HEK293 (cell line): ENCODE data around the gene MOB4.

ENCODE experiments used
- AEBP2 ChIP-seq: fragments of 450-650 bp; formaldehyde crosslinking; IDR thresholded peaks from 2 replicates; pipeline ENCODE4 v1.5.1; 2016; ENCODE audit warnings: missing biosample characterization, missing genetic modification characterization, borderline replicate concordance
- BCL11B ChIP-seq: fragments of 450-650 bp; formaldehyde crosslinking; IDR thresholded peaks from 2 replicates; pipeline ENCODE4 v1.5.1; 2016; ENCODE audit warnings: low read depth, missing biosample characterization, missing genetic modification characterization
- FEZF1 ChIP-seq: fragments of 450-650 bp; formaldehyde crosslinking; IDR thresholded peaks from 2 replicates; pipeline ENCODE4 v1.5.1; 2016; ENCODE audit warnings: missing biosample characterization, missing genetic modification characterization
- GLI4 ChIP-seq: fragments of 450-650 bp; formaldehyde crosslinking; IDR thresholded peaks from 2 replicates; pipeline ENCODE4 v1.5.1; 2016; ENCODE audit warnings: missing biosample characterization, missing genetic modification characterization
- HOXC10 ChIP-seq: sonication (generic); formaldehyde crosslinking; IDR thresholded peaks from 2 replicates; pipeline ENCODE4 v1.8.1; 2023; ENCODE audit warnings: mild to moderate bottlenecking, missing genetic modification reagents
- MEIS1 ChIP-seq: sonication (generic); formaldehyde crosslinking; IDR thresholded peaks from 2 replicates; pipeline ENCODE4 v1.8.1; 2022; ENCODE audit warnings: missing genetic modification reagents, mild to moderate bottlenecking, borderline replicate concordance
- PATZ1 ChIP-seq: fragments of 450-650 bp; formaldehyde crosslinking; IDR thresholded peaks from 2 replicates; pipeline ENCODE4 v1.5.1; 2016; ENCODE audit warnings: missing biosample characterization, missing genetic modification characterization
- ZBTB10 ChIP-seq: fragments of 450-650 bp; formaldehyde crosslinking; IDR thresholded peaks from 2 replicates; pipeline ENCODE4 v1.5.1; 2016; ENCODE audit warnings: missing biosample characterization, missing genetic modification characterization
- ZFHX2 ChIP-seq: fragments of 450-650 bp; formaldehyde crosslinking; conservative IDR thresholded peaks from 2 replicates; pipeline ENCODE4 v1.5.1; 2016; ENCODE audit warnings: missing biosample characterization, missing genetic modification characterization
- ZFP41 ChIP-seq: fragments of 450-650 bp; formaldehyde crosslinking; IDR thresholded peaks from 2 replicates; pipeline ENCODE4 v1.5.1; 2016; ENCODE audit warnings: missing biosample characterization, missing genetic modification characterization, borderline replicate concordance
- ZNF157 ChIP-seq: fragments of 450-650 bp; formaldehyde crosslinking; IDR thresholded peaks from 2 replicates; pipeline ENCODE4 v1.5.1; 2016; ENCODE audit warnings: missing biosample characterization, missing genetic modification characterization
- ZNF26 ChIP-seq: fragments of 450-650 bp; formaldehyde crosslinking; IDR thresholded peaks from 2 replicates; pipeline ENCODE4 v1.5.1; 2016; ENCODE audit warnings: missing biosample characterization, missing genetic modification characterization
- ZNF302 ChIP-seq: fragments of 450-650 bp; formaldehyde crosslinking; IDR thresholded peaks from 2 replicates; pipeline ENCODE4 v1.5.1; 2016; ENCODE audit warnings: missing biosample characterization, missing genetic modification characterization, low read depth
- ZNF311 ChIP-seq: fragments of 450-650 bp; formaldehyde crosslinking; IDR thresholded peaks from 2 replicates; pipeline ENCODE4 v1.5.1; 2017; ENCODE audit warnings: missing biosample characterization, missing genetic modification characterization, borderline replicate concordance
- ZNF670 ChIP-seq: fragments of 450-650 bp; formaldehyde crosslinking; IDR thresholded peaks from 2 replicates; pipeline ENCODE4 v1.5.1; 2016; ENCODE audit warnings: missing biosample characterization, missing genetic modification characterization, low read depth
- ZNF677 ChIP-seq: fragments of 450-650 bp; IDR thresholded peaks from 2 replicates; pipeline ENCODE4 v1.5.0; 2018; ENCODE audit warnings: missing biosample characterization, mild to moderate bottlenecking, missing genetic modification characterization, moderate library complexity
- ZNF707 ChIP-seq: fragments of 450-650 bp; formaldehyde crosslinking; IDR thresholded peaks from 2 replicates; pipeline ENCODE4 v1.5.1; 2016; ENCODE audit warnings: missing biosample characterization, missing genetic modification characterization
- ZNF843 ChIP-seq: fragments of 450-650 bp; formaldehyde crosslinking; IDR thresholded peaks from 2 replicates; pipeline ENCODE4 v1.5.1; 2016; ENCODE audit warnings: missing biosample characterization, missing genetic modification characterization
- ZSCAN23 ChIP-seq: fragments of 450-650 bp; formaldehyde crosslinking; IDR thresholded peaks from 2 replicates; pipeline ENCODE4 v1.5.1; 2016; ENCODE audit warnings: missing biosample characterization, missing genetic modification characterization
- ZSCAN4 ChIP-seq: fragments of 450-650 bp; formaldehyde crosslinking; IDR thresholded peaks from 2 replicates; pipeline ENCODE4 v1.5.1; 2017; ENCODE audit warnings: missing biosample characterization, missing genetic modification characterization
- ZXDB ChIP-seq: fragments of 450-650 bp; formaldehyde crosslinking; IDR thresholded peaks from 2 replicates; pipeline ENCODE4 v1.5.1; 2016; ENCODE audit warnings: missing biosample characterization, missing genetic modification characterization
- TF ChIP-seq, protein P1 (sequence below): fragments of 450-650 bp; formaldehyde crosslinking; IDR thresholded peaks from 2 replicates; pipeline ENCODE4 v1.5.1; 2016; ENCODE audit warnings: missing biosample characterization, missing genetic modification characterization
- TF ChIP-seq, protein P2 (sequence below): fragments of 450-650 bp; formaldehyde crosslinking; IDR thresholded peaks from 2 replicates; pipeline ENCODE4 v1.5.1; 2016; ENCODE audit warnings: missing biosample characterization, missing genetic modification characterization
- TF ChIP-seq, protein P3 (sequence below): fragments of 450-650 bp; formaldehyde crosslinking; optimal IDR thresholded peaks from 2 replicates; pipeline ENCODE3; 2016; ENCODE audit warnings: missing biosample characterization, mild to moderate bottlenecking, missing genetic modification characterization

The MOB4 gene

GRCh38 chr2:197499594-197500502 is 16.0 kb upstream of the MOB4 start, which contains the start of the genes HSPD1 and HSPE1 (continued):
- TF ChIP-seq, protein P1, sequence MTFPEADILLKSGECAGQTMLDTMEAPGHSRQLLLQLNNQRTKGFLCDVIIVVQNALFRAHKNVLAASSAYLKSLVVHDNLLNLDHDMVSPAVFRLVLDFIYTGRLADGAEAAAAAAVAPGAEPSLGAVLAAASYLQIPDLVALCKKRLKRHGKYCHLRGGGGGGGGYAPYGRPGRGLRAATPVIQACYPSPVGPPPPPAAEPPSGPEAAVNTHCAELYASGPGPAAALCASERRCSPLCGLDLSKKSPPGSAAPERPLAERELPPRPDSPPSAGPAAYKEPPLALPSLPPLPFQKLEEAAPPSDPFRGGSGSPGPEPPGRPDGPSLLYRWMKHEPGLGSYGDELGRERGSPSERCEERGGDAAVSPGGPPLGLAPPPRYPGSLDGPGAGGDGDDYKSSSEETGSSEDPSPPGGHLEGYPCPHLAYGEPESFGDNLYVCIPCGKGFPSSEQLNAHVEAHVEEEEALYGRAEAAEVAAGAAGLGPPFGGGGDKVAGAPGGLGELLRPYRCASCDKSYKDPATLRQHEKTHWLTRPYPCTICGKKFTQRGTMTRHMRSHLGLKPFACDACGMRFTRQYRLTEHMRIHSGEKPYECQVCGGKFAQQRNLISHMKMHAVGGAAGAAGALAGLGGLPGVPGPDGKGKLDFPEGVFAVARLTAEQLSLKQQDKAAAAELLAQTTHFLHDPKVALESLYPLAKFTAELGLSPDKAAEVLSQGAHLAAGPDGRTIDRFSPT, result no peak
- TF ChIP-seq ZSCAN23 (tag by site-specific recombination) (peak; percentile 89), FEZF1 (tag by site-specific recombination) (peak; percentile 58), ZFHX2 (peak; percentile 92), ZNF670 (no peak), ZNF311 (tag by site-specific recombination) (no peak), ZBTB10 (tag by site-specific recombination) (no peak), ZFP41 (tag by site-specific recombination) (no peak), ZNF843 (peak; percentile 87), ZXDB (tag by site-specific recombination) (peak; percentile 98), HOXC10 (0 out of 2 replicates have a peak, but pooled peaks have one; percentile 68), AEBP2 (tag by site-specific recombination) (no peak), ZNF157 (tag by site-specific recombination) (no peak), BCL11B (peak; percentile 70; the same call in 1 of the 2 replicates), PATZ1 (tag by site-specific recombination) (peak; percentile 97), MEIS1 (no peak), ZSCAN4 (tag by site-specific recombination) (peak; percentile 77), ZNF302 (tag by site-specific recombination) (no peak; the same call in 1 of the 2 replicates), ZNF707 (tag by site-specific recombination) (no peak), ZNF677 (tag by site-specific recombination) (no peak), GLI4 (tag by site-specific recombination) (0 out of 2 replicates have a peak, but pooled peaks have one; percentile 72), ZNF26 (tag by site-specific recombination) (no peak)
- TF ChIP-seq, protein P2, sequence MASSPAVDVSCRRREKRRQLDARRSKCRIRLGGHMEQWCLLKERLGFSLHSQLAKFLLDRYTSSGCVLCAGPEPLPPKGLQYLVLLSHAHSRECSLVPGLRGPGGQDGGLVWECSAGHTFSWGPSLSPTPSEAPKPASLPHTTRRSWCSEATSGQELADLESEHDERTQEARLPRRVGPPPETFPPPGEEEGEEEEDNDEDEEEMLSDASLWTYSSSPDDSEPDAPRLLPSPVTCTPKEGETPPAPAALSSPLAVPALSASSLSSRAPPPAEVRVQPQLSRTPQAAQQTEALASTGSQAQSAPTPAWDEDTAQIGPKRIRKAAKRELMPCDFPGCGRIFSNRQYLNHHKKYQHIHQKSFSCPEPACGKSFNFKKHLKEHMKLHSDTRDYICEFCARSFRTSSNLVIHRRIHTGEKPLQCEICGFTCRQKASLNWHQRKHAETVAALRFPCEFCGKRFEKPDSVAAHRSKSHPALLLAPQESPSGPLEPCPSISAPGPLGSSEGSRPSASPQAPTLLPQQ (tag by site-specific recombination), result peak; percentile 92
- TF ChIP-seq, protein P3, sequence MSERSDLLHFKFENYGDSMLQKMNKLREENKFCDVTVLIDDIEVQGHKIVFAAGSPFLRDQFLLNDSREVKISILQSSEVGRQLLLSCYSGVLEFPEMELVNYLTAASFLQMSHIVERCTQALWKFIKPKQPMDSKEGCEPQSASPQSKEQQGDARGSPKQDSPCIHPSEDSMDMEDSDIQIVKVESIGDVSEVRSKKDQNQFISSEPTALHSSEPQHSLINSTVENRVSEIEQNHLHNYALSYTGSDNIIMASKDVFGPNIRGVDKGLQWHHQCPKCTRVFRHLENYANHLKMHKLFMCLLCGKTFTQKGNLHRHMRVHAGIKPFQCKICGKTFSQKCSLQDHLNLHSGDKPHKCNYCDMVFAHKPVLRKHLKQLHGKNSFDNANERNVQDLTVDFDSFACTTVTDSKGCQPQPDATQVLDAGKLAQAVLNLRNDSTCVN (tag by site-specific recombination), result peak; percentile 97
